SU-DHL-6 (cell line): ENCODE results near the gene STARD3.

ENCODE experiments used
- H2AFZ ChIP-seq: fragments of 200-600 bp; sonication (generic); 2 replicates; pipeline ENCODE4 v1.6.1; 2014; ENCODE audit warnings: low read depth, mild to moderate bottlenecking, moderate library complexity, mixed read lengths, antibody characterized with exemption, low read length; ENCODE audit not compliant: severe bottlenecking
- H3F3A ChIP-seq: fragments of 200-600 bp; shearing (Covaris generic); 2 replicates; pipeline ENCODE4 v1.6.0; 2016; ENCODE audit warnings: antibody characterized with exemption, mild to moderate bottlenecking; ENCODE audit not compliant: insufficient read depth
- H3K27ac ChIP-seq: fragments of 200-600 bp; sonication (generic); 2 replicates; pipeline ENCODE4 v1.5.1; 2016; ENCODE audit warnings: low read depth, mild to moderate bottlenecking, low read length, moderate library complexity, mixed read lengths
- H3K27me3 ChIP-seq: fragments of 200-600 bp; sonication (generic), shearing (Covaris generic); 2 replicates; pipeline ENCODE4 v1.6.0; 2014; ENCODE audit warnings: mild to moderate bottlenecking, low read length
- H3K36me3 ChIP-seq: fragments of 200-600 bp; sonication (generic); 2 replicates; pipeline ENCODE4 v1.6.1; 2014; ENCODE audit warnings: mild to moderate bottlenecking, low read length, mixed read lengths
- H3K4me2 ChIP-seq: fragments of 300-600, 200-600 bp; shearing (Covaris generic), sonication (generic); 2 replicates; pipeline ENCODE4 v1.6.0; 2014; ENCODE audit warnings: low read length, low read depth, mild to moderate bottlenecking; ENCODE audit not compliant: poor library complexity, severe bottlenecking
- H3K4me3 ChIP-seq: fragments of 200-600 bp; sonication (generic); 2 replicates; pipeline ENCODE4 v1.5.1; 2014; ENCODE audit warnings: antibody characterized with exemption, low read length, mild to moderate bottlenecking, mixed read lengths; ENCODE audit not compliant: insufficient read depth, poor library complexity, severe bottlenecking
- H3K79me2 ChIP-seq: fragments of 200-600 bp; sonication (generic); 2 replicates; pipeline ENCODE4 v1.6.1; 2014; ENCODE audit warnings: mild to moderate bottlenecking, low read length, moderate library complexity; ENCODE audit not compliant: insufficient read depth
- H3K9ac ChIP-seq: fragments of 200-600 bp; sonication (generic); 2 replicates; pipeline ENCODE4 v1.7.0; 2014; ENCODE audit warnings: mild to moderate bottlenecking, low read length
- H3K9me2 ChIP-seq: fragments of 200-600 bp; sonication (generic); replicated peaks from 2 replicates; pipeline ENCODE4 v1.6.1; 2014; ENCODE audit warnings: low read length; ENCODE audit not compliant: insufficient read depth
- H3K9me3 ChIP-seq: fragments of 200-600 bp; sonication (generic); 2 replicates; pipeline ENCODE4 v1.6.1; 2014; ENCODE audit warnings: low read length, mixed read lengths; ENCODE audit not compliant: insufficient read depth
- H4K20me1 ChIP-seq: fragments of 200-600 bp; sonication (generic); 2 replicates; pipeline ENCODE4 v1.6.1; 2014; ENCODE audit warnings: low read depth, mild to moderate bottlenecking, antibody characterized with exemption, low read length, moderate library complexity, mixed read lengths
- EZH2phosphoT487 ChIP-seq: fragments of 200-600 bp; sonication (generic), shearing (Covaris generic); conservative IDR thresholded peaks from 2 replicates; pipeline ENCODE4 v1.6.1; 2018; ENCODE audit warnings: mild to moderate bottlenecking, antibody characterized with exemption, low read length, moderate library complexity, mixed read lengths
- TF ChIP-seq, protein P1 (sequence below): fragments of 200-600 bp; sonication (generic); IDR thresholded peaks from one replicate; pipeline ENCODE4 v1.5.1; 2017; ENCODE audit warnings: antibody characterized with exemption, mild to moderate bottlenecking, low read length, moderate library complexity; ENCODE audit not compliant: insufficient read depth, poor library complexity, severe bottlenecking

The STARD3 gene

DNA sequence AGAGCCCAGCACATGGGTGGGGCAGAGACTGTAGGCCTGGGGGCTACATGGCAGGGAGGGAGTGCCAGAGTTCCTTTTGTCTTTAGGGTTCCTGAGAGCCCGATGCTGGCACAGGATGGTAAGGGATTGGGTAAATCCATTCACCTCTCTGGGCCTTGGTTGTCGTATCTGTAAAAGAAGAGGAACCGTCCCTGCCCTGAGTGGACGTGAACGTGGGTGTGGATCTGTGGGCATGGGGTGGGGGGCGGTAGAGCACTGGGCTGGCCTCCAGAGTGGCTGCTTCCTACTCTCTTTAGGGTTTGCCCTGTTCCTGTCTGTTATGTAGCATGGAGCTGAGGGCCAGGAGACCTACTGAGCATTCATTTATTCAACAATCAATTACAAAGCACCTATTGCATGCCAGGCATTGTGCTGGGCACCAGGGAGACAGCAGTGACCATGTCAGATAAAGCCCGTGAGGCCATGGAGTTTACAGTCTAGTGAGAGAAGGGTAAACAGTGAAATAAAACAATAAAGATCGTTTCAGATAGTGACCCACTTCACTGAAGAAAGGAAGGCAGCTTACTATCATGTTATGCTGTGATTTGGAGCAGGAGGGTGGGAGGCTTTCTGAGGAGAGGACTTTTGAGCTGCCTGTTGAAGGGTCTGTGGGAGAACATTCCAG lies 15.1 kb downstream of the STARD3 start:
- Histone ChIP-seq H3K79me2 (no peaks in the 10 kb centered on the region; the same call in 1 of the 2 replicates), H4K20me1 (no peaks in the 10 kb centered on the region), H3K27me3 (no peaks in the 10 kb centered on the region), H3K27ac (no peak overlapping the region), H3K36me3 (no peaks in the 10 kb centered on the region), H3K9ac (no peak overlapping the region), H3K4me2 (no peak overlapping the region), H3K4me3 (no peak overlapping the region), H2AFZ (no peak overlapping the region), H3K9me2 (no peaks in the 10 kb centered on the region), H3F3A (no peaks in the 10 kb centered on the region), H3K9me3 (no peaks in the 10 kb centered on the region)
- TF ChIP-seq EZH2phosphoT487 = no peak
- TF ChIP-seq, protein P1, sequence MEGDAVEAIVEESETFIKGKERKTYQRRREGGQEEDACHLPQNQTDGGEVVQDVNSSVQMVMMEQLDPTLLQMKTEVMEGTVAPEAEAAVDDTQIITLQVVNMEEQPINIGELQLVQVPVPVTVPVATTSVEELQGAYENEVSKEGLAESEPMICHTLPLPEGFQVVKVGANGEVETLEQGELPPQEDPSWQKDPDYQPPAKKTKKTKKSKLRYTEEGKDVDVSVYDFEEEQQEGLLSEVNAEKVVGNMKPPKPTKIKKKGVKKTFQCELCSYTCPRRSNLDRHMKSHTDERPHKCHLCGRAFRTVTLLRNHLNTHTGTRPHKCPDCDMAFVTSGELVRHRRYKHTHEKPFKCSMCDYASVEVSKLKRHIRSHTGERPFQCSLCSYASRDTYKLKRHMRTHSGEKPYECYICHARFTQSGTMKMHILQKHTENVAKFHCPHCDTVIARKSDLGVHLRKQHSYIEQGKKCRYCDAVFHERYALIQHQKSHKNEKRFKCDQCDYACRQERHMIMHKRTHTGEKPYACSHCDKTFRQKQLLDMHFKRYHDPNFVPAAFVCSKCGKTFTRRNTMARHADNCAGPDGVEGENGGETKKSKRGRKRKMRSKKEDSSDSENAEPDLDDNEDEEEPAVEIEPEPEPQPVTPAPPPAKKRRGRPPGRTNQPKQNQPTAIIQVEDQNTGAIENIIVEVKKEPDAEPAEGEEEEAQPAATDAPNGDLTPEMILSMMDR = no peak

DNA sequence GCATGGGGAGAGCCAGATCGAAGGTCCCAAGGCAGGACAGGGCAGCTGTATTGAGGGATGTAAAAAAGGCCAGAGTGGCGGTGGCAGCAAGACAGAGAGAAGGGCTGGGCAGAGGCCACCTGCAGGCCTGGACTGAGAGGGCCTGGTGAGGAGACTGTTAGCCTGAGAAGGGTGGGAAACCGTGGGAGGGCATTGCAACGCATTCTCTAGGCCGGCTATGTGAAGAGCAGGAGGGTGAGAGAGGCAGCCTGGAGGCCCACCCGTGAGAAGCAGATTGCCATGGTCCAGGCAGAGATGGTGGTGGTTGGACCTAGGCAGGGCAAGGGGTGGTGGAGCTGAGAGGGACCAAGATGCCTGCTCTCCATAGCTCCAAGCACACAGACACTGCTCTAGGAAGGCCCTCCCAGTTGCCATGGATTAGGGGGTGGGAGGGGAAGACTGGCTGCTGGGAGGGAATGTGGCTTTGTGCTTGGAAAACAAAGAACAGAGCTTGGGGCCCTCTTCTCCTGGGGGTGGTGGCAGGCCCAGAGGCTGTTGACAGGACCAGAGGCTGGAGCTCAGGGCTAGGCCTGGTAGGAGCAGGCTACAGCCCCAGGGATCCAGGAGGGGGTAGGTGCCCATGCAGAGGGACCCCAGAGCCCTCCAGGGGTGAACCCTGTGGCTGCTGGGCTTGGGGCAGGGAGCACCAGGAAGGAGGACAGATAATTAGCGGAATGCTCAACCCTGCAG lies 15.8 kb downstream of the STARD3 start:
- no peaks in the 10 kb centered on the region for H3K79me2 ChIP-seq
- no peaks in the 10 kb centered on the region for H3K9me2 ChIP-seq
- H2AFZ ChIP-seq = no peak overlapping the region
- H3F3A ChIP-seq = no peaks in the 10 kb centered on the region
- H3K9me3 ChIP-seq = no peaks in the 10 kb centered on the region
- no peak overlapping the region for H3K9ac ChIP-seq
- H3K4me2 ChIP-seq = no peak overlapping the region
- H3K27me3 ChIP-seq = no peaks in the 10 kb centered on the region
- no peaks in the 10 kb centered on the region for H4K20me1 ChIP-seq
- no peak overlapping the region for H3K4me3 ChIP-seq
- no peaks in the 10 kb centered on the region for H3K36me3 ChIP-seq
- H3K27ac ChIP-seq = no peak overlapping the region
- TF ChIP-seq, protein P1 = no peak
- no peak for TF ChIP-seq EZH2phosphoT487

DNA sequence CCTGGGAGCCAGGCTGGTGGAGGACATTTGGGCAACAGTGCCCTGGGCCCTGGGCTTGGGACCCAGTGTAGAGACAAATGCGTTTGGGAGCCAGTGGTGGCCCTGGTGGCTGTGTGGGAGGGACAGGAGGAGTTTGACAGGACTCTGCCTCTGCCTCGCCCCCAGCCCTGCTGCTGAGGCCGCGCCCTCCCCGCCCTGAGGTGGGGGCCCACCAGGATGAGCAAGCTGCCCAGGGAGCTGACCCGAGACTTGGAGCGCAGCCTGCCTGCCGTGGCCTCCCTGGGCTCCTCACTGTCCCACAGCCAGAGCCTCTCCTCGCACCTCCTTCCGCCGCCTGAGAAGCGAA lies 16.3 kb downstream of the STARD3 start:
- Histone ChIP-seq H3K9me2 (no peaks in the 10 kb centered on the region), H3K27me3 (no peaks in the 10 kb centered on the region), H3K4me3 (no peak overlapping the region), H3K9me3 (no peaks in the 10 kb centered on the region), H3K36me3 (no peaks in the 10 kb centered on the region), H4K20me1 (no peaks in the 10 kb centered on the region), H3K79me2 (no peaks in the 10 kb centered on the region), H3K9ac (no peak overlapping the region), H3K27ac (no peak overlapping the region), H3F3A (no peaks in the 10 kb centered on the region), H2AFZ (no peak overlapping the region), H3K4me2 (no peak overlapping the region)
- TF ChIP-seq EZH2phosphoT487 = no peak
- TF ChIP-seq, protein P1 = no peak
